HEK293 (cell line): ENCODE measurements around the gene C8G.

ENCODE experiments used
- CTCF ChIA-PET: fragments of 350-600 bp; formaldehyde crosslinking; extraction: SDS; loops from one replicate; lab custom pipeline; 2021; ENCODE audit warnings: antibody characterized with exemption; lab: Yijun Ruan, JAX
- POLR2A ChIA-PET: fragments of 300-600 bp; formaldehyde crosslinking; extraction: SDS; loops from one replicate; lab custom pipeline; 2020; ENCODE audit warnings: antibody characterized with exemption, inconsistent platforms; lab: Yijun Ruan, JAX
- H3K27ac ChIP-seq: fragments of 200-500 bp; sonication (Bioruptor generic); 2 replicates; pipeline ENCODE4 v1.5.1; 2014; ENCODE audit warnings: low read depth, low read length, control low read depth, inconsistent platforms; ENCODE audit errors: extremely low read depth
- H3K36me3 ChIP-seq, 2 experiments: fragments of 200-500 bp in 1 of 2; sonication (Bioruptor generic) in 1 of 2; 1 replicate in 1 of 2; 2 replicates in 1 of 2; pipeline ENCODE4 v1.5.1; 2014 to 2017; ENCODE audit warnings: inconsistent platforms in 2 of 2, low read length in 2 of 2; ENCODE audit not compliant: control insufficient read depth in 2 of 2, insufficient read depth in 1 of 2
- H3K4me1 ChIP-seq: fragments of 200-500 bp; sonication (Bioruptor generic); 2 replicates; pipeline ENCODE4 v1.5.1; 2014; ENCODE audit warnings: mild to moderate bottlenecking, low read length, inconsistent platforms; ENCODE audit not compliant: control insufficient read depth, insufficient read depth
- H3K4me3 ChIP-seq: 2 replicates; pipeline ENCODE4 v1.5.1; 2011; ENCODE audit warnings: low read depth, mild to moderate bottlenecking, control low read depth, low read length, moderate library complexity
- H3K9me3 ChIP-seq: fragments of 200-500 bp; sonication (Bioruptor generic); 2 replicates; pipeline ENCODE4 v1.5.1; 2014; ENCODE audit warnings: low read depth, low read length, inconsistent platforms; ENCODE audit not compliant: control insufficient read depth, insufficient read depth
- MEIS1 ChIP-seq: sonication (generic); formaldehyde crosslinking; IDR thresholded peaks from 2 replicates; pipeline ENCODE4 v1.8.1; 2022; ENCODE audit warnings: missing genetic modification reagents, mild to moderate bottlenecking, borderline replicate concordance
- SCRT2 ChIP-seq: fragments of 450-650 bp; formaldehyde crosslinking; IDR thresholded peaks from 2 replicates; pipeline ENCODE4 v1.5.1; 2016; ENCODE audit warnings: missing biosample characterization, missing genetic modification characterization
- ZBTB1 ChIP-seq: fragments of 450-650 bp; formaldehyde crosslinking; IDR thresholded peaks from 2 replicates; pipeline ENCODE4 v1.5.1; 2016; ENCODE audit warnings: missing biosample characterization, missing genetic modification characterization
- ZFP37 ChIP-seq: fragments of 450-650 bp; formaldehyde crosslinking; IDR thresholded peaks from 2 replicates; pipeline ENCODE4 v1.5.1; 2016; ENCODE audit warnings: missing biosample characterization, missing genetic modification characterization
- ZNF10 ChIP-seq: fragments of 450-650 bp; formaldehyde crosslinking; IDR thresholded peaks from 2 replicates; pipeline ENCODE4 v1.5.1; 2017; ENCODE audit warnings: missing biosample characterization, missing genetic modification characterization
- ZNF140 ChIP-seq: fragments of 450-650 bp; formaldehyde crosslinking; IDR thresholded peaks from 2 replicates; pipeline ENCODE4 v1.5.1; 2016; ENCODE audit warnings: missing biosample characterization, missing genetic modification characterization
- ZNF157 ChIP-seq: fragments of 450-650 bp; formaldehyde crosslinking; IDR thresholded peaks from 2 replicates; pipeline ENCODE4 v1.5.1; 2016; ENCODE audit warnings: missing biosample characterization, missing genetic modification characterization
- ZNF292 ChIP-seq: fragments of 450-650 bp; formaldehyde crosslinking; IDR thresholded peaks from 2 replicates; pipeline ENCODE4 v1.5.1; 2016; ENCODE audit warnings: low read depth, missing biosample characterization, missing genetic modification characterization, borderline replicate concordance
- ZNF341 ChIP-seq: fragments of 450-650 bp; formaldehyde crosslinking; IDR thresholded peaks from 2 replicates; pipeline ENCODE4; 2016; ENCODE audit warnings: low read depth, missing biosample characterization, missing genetic modification characterization
- ZNF529 ChIP-seq: fragments of 450-650 bp; formaldehyde crosslinking; IDR thresholded peaks from 2 replicates; pipeline ENCODE4 v1.5.1; 2017; ENCODE audit warnings: missing genetic modification characterization, missing biosample characterization; ENCODE audit not compliant: insufficient replicate concordance
- ZNF600 ChIP-seq: fragments of 450-650 bp; formaldehyde crosslinking; IDR thresholded peaks from 2 replicates; pipeline ENCODE4 v1.5.1; 2016; ENCODE audit warnings: missing biosample characterization, missing genetic modification characterization
- ZNF626 ChIP-seq: fragments of 450-650 bp; sonication (Bioruptor Pico); formaldehyde crosslinking; IDR thresholded peaks from 2 replicates; pipeline ENCODE4 v1.5.1; 2018; ENCODE audit warnings: missing biosample characterization, missing genetic modification characterization, inconsistent platforms
- ZNF658 ChIP-seq: fragments of 450-650 bp; formaldehyde crosslinking; IDR thresholded peaks from 2 replicates; pipeline ENCODE4; 2016; ENCODE audit warnings: missing biosample characterization, missing genetic modification characterization
- ZNF701 ChIP-seq: fragments of 450-650 bp; formaldehyde crosslinking; IDR thresholded peaks from 2 replicates; pipeline ENCODE4 v1.5.1; 2016; ENCODE audit warnings: missing biosample characterization, missing genetic modification characterization
- ZNF707 ChIP-seq: fragments of 450-650 bp; formaldehyde crosslinking; IDR thresholded peaks from 2 replicates; pipeline ENCODE4 v1.5.1; 2016; ENCODE audit warnings: missing biosample characterization, missing genetic modification characterization
- ZNF837 ChIP-seq: fragments of 450-650 bp; formaldehyde crosslinking; IDR thresholded peaks from 2 replicates; pipeline ENCODE4 v1.5.1; 2016; ENCODE audit warnings: missing biosample characterization, missing genetic modification characterization
- TF ChIP-seq, protein P1 (sequence below): fragments of 450-650 bp; formaldehyde crosslinking; IDR thresholded peaks from 2 replicates; pipeline ENCODE4 v1.5.0; 2017; ENCODE audit warnings: missing biosample characterization, missing genetic modification characterization, borderline replicate concordance
- TF ChIP-seq, protein P2 (sequence below): fragments of 450-650 bp; formaldehyde crosslinking; IDR thresholded peaks from 2 replicates; pipeline ENCODE4 v1.5.1; 2016; ENCODE audit warnings: missing biosample characterization, missing genetic modification characterization
- TF ChIP-seq, protein P3 (sequence below): fragments of 450-650 bp; formaldehyde crosslinking; IDR thresholded peaks from 2 replicates; pipeline ENCODE4 v1.5.1; 2016; ENCODE audit warnings: missing biosample characterization, missing genetic modification characterization
- TF ChIP-seq, protein P4 (sequence below): fragments of 450-650 bp; formaldehyde crosslinking; conservative IDR thresholded peaks from 2 replicates; pipeline ENCODE4 v1.5.1; 2016; ENCODE audit warnings: low read depth, missing biosample characterization, missing genetic modification characterization
- TF ChIP-seq, protein P5 (sequence below): fragments of 450-650 bp; formaldehyde crosslinking; IDR thresholded peaks from 2 replicates; pipeline ENCODE4; 2016; ENCODE audit warnings: missing biosample characterization, missing genetic modification characterization

C8G gene

DNA sequence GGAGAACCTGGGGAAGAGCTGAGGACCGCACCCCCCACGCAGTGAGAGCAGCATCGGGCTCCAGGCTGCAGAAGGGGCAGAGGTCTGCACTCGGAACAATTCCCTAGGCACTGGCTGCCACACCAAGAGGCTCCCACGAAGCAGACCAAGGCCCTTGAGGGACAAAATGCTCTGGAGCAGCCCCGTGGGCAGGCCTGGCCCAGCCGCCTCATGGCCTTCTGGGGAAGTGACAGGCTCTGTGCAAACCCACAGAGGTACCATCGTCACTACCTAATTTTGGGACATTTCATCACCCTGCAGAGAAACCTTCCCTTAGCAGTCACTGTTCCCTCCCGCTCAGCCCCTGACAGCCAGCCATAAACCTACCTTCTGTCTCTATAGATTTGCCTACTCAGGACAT is 16.5 kb upstream of the C8G start:
- Histone ChIP-seq H3K27ac (no peak overlapping the region), H3K4me1 (no peaks in the 10 kb centered on the region), H3K9me3 (no peaks in the 10 kb centered on the region), H3K36me3 (peaks cover 5 to 41% of the 10 kb centered on the region in 2 experiments; a peak in 2 of 3 replicates), H3K4me3 (no peak overlapping the region)
- CTCF ChIA-PET, result interaction anchor here (1.5 to 2.1 kb wide), 2 partner anchors 20 to 100 kb away, joined by 3 to 7 read pairs; no protein-coding TSS in a partner anchor
- POLR2A ChIA-PET, result interaction anchor here (0.6 kb wide), 1 partner anchor 11 kb away, joined by 8 read pairs; no protein-coding TSS in a partner anchor
- TF ChIP-seq ZNF600 (tag by site-specific recombination) (peak; percentile 43; the same call in 1 of the 2 replicates), ZNF157 (no peak), MEIS1 (CRISPR knock-in tag) (no peak)
- TF ChIP-seq, protein P1, sequence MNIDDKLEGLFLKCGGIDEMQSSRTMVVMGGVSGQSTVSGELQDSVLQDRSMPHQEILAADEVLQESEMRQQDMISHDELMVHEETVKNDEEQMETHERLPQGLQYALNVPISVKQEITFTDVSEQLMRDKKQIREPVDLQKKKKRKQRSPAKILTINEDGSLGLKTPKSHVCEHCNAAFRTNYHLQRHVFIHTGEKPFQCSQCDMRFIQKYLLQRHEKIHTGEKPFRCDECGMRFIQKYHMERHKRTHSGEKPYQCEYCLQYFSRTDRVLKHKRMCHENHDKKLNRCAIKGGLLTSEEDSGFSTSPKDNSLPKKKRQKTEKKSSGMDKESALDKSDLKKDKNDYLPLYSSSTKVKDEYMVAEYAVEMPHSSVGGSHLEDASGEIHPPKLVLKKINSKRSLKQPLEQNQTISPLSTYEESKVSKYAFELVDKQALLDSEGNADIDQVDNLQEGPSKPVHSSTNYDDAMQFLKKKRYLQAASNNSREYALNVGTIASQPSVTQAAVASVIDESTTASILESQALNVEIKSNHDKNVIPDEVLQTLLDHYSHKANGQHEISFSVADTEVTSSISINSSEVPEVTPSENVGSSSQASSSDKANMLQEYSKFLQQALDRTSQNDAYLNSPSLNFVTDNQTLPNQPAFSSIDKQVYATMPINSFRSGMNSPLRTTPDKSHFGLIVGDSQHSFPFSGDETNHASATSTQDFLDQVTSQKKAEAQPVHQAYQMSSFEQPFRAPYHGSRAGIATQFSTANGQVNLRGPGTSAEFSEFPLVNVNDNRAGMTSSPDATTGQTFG (tag by site-specific recombination), result no peak

DNA sequence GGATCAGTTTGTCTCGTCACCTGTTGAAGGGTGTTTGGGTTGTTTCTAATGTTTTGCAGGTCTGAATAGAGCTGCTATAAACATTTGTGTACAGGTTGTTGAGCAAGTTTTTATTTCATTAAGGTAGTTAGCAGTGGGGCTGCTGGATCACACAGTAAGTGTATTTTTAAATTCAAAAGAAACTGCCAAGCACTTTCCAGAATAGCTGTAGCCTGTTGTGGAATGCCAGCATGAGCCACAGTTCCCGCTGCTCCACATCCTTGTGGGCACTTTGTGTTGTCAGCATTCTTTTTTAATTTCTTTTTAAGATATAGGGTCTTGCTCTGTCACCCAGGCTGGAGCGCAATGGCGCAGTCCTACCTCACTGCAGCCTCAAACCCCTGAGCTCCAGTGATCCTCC is 15.0 kb upstream of the C8G start:
- Histone ChIP-seq H3K27ac (no peak overlapping the region), H3K9me3 (no peaks in the 10 kb centered on the region), H3K4me1 (no peaks in the 10 kb centered on the region), H3K36me3 (peaks cover 5 to 32% of the 10 kb centered on the region in 2 experiments; a peak in 2 of 3 replicates), H3K4me3 (no peak overlapping the region)
- no peak for TF ChIP-seq ZNF837 (tag by site-specific recombination)
- peak; percentile 62 for TF ChIP-seq SCRT2 (tag by site-specific recombination)
- POLR2A ChIA-PET, result interaction anchor here (0.7 kb wide), 1 partner anchor 12 kb away, joined by 3 read pairs; no protein-coding TSS in a partner anchor
- CTCF ChIA-PET, result interaction anchor here (0.5 to 2.1 kb wide), 6 partner anchors 15 to 134 kb away, joined by 3 to 7 read pairs (median 3); partner anchors contain the start of genes AJM1 and C8G

DNA sequence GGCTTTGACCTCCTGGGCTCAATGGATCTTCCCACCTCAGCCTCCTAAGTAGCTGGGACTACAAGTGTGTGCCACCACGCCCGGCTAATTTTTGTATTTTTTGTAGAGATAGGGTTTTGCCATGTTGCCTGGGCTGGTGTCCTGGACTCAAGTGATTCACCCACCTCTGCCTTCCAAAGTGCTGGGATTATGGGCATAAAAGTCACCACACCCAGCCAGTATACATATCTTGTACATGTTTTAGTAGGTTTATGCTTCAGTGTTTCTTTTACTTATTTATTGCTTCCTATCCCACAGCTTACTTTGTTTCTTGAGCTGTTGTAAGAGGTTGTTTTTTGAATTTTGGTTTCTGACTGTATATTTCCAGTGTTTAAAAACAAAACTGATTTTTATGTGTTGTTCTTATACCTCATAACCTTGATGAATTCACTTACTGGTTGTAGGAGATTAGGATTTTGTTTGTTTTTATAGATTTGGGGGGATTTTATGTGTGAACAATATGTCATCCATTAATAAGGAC is 13.4 kb upstream of the C8G start:
- POLR2A ChIA-PET, result interaction anchor here (0.6 kb wide), 1 partner anchor 61 kb away, joined by 3 read pairs; the partner anchor contains the start of gene PAXX
- H3K27ac ChIP-seq, result no peak overlapping the region
- H3K4me1 ChIP-seq, result no peaks in the 10 kb centered on the region
- H3K4me3 ChIP-seq, result no peak overlapping the region
- CTCF ChIA-PET, result interaction anchor here (0.8 to 1.0 kb wide), 2 partner anchors 10 to 98 kb away, joined by 3 to 7 read pairs; no protein-coding TSS in a partner anchor
- peaks cover 5 to 16% of the 10 kb centered on the region in 2 experiments; a peak in 2 of 3 replicates for H3K36me3 ChIP-seq
- no peaks in the 10 kb centered on the region for H3K9me3 ChIP-seq
- TF ChIP-seq ZNF292 (tag by site-specific recombination), result no peak
- TF ChIP-seq ZNF341 (tag by site-specific recombination), result no peak
- no peak for TF ChIP-seq ZFP37 (tag by site-specific recombination)
- no peak for TF ChIP-seq ZNF140 (tag by site-specific recombination)
- no peak for TF ChIP-seq ZNF707 (tag by site-specific recombination)
- TF ChIP-seq, protein P2, sequence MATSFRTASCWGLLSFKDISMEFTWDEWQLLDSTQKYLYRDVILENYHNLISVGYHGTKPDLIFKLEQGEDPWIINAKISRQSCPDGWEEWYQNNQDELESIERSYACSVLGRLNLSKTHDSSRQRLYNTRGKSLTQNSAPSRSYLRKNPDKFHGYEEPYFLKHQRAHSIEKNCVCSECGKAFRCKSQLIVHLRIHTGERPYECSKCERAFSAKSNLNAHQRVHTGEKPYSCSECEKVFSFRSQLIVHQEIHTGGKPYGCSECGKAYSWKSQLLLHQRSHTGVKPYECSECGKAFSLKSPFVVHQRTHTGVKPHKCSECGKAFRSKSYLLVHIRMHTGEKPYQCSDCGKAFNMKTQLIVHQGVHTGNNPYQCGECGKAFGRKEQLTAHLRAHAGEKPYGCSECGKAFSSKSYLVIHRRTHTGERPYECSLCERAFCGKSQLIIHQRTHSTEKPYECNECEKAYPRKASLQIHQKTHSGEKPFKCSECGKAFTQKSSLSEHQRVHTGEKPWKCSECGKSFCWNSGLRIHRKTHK (tag by site-specific recombination), result no peak
- TF ChIP-seq ZNF701, result no peak
- TF ChIP-seq ZNF658 (tag by site-specific recombination), result no peak
- TF ChIP-seq, protein P3, sequence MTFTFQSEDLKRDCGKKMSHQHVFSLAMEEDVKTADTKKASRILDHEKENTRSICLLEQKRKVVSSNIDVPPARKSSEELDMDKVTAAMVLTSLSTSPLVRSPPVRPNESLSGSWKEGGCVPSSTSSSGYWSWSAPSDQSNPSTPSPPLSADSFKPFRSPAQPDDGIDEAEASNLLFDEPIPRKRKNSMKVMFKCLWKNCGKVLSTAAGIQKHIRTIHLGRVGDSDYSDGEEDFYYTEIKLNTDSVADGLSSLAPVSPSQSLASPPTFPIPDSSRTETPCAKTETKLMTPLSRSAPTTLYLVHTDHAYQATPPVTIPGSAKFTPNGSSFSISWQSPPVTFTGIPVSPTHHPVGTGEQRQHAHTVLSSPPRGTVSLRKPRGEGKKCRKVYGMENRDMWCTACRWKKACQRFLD (tag by site-specific recombination), result no peak
- TF ChIP-seq ZNF626, result no peak
- no peak for TF ChIP-seq ZNF10
- no peak for TF ChIP-seq ZBTB1 (tag by site-specific recombination)
- TF ChIP-seq, protein P4, sequence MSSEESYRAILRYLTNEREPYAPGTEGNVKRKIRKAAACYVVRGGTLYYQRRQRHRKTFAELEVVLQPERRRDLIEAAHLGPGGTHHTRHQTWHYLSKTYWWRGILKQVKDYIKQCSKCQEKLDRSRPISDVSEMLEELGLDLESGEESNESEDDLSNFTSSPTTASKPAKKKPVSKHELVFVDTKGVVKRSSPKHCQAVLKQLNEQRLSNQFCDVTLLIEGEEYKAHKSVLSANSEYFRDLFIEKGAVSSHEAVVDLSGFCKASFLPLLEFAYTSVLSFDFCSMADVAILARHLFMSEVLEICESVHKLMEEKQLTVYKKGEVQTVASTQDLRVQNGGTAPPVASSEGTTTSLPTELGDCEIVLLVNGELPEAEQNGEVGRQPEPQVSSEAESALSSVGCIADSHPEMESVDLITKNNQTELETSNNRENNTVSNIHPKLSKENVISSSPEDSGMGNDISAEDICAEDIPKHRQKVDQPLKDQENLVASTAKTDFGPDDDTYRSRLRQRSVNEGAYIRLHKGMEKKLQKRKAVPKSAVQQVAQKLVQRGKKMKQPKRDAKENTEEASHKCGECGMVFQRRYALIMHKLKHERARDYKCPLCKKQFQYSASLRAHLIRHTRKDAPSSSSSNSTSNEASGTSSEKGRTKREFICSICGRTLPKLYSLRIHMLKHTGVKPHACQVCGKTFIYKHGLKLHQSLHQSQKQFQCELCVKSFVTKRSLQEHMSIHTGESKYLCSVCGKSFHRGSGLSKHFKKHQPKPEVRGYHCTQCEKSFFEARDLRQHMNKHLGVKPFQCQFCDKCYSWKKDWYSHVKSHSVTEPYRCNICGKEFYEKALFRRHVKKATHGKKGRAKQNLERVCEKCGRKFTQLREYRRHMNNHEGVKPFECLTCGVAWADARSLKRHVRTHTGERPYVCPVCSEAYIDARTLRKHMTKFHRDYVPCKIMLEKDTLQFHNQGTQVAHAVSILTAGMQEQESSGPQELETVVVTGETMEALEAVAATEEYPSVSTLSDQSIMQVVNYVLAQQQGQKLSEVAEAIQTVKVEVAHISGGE (tag by site-specific recombination), result no peak
- TF ChIP-seq, protein P5, sequence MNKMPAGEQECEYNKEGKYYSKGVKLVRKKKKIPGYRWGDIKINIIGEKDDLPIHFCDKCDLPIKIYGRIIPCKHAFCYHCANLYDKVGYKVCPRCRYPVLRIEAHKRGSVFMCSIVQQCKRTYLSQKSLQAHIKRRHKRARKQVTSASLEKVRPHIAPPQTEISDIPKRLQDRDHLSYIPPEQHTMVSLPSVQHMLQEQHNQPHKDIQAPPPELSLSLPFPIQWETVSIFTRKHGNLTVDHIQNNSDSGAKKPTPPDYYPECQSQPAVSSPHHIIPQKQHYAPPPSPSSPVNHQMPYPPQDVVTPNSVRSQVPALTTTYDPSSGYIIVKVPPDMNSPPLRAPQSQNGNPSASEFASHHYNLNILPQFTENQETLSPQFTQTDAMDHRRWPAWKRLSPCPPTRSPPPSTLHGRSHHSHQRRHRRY (tag by site-specific recombination), result no peak
- no peak for TF ChIP-seq ZNF529 (tag by site-specific recombination)
